D721Med (cell line): ENCODE results near the gene SLC6A1.

Source experiments
- DNase-seq: peaks from one replicate; pipeline ENCODE4 v3.0.0; 2011; ENCODE audit warnings: low spot score; ENCODE audit not compliant: insufficient read length
- FAIRE-seq: peaks from 2 replicates; lab custom pipeline; 2011; peaks lifted over from hg19 to GRCh38; lab: Jason Lieb, UNC
- CTCF ChIP-seq: IDR thresholded peaks from 2 replicates; pipeline ENCODE4 v1.5.1; 2012; ENCODE audit warnings: mild to moderate bottlenecking, control low read depth; ENCODE audit not compliant: insufficient read depth; ENCODE audit errors: missing control alignments

SLC6A1 gene

GRCh38 chr3:11014752-11015151, 22.2 kb downstream of the SLC6A1 start:
- no peak for TF ChIP-seq CTCF
- FAIRE-seq: no peak
- no peak for DNase-seq

GRCh38 chr3:11015369-11015768, 22.8 kb downstream of the SLC6A1 start:
- DNase-seq (no peak), FAIRE-seq (no peak)
- TF ChIP-seq CTCF: no peak

- FAIRE-seq: no peak
- no peak for DNase-seq
- TF ChIP-seq CTCF: no peak
Observed at GRCh38 chr3:11016727-11017126, 24.2 kb downstream of the SLC6A1 start.

- DNase-seq (no peak), FAIRE-seq (no peak)
- no peak for TF ChIP-seq CTCF
Observed at GRCh38 chr3:11019116-11019819, 26.7 kb downstream of the SLC6A1 start.

- DNase-seq (no peak), FAIRE-seq (no peak)
- TF ChIP-seq CTCF: no peak
Observed at GRCh38 chr3:11020764-11021163, 28.2 kb downstream of the SLC6A1 start.

GRCh38 chr3:11021611-11022011, 29.1 kb downstream of the SLC6A1 start:
- DNase-seq (no peak), FAIRE-seq (no peak)
- no peak for TF ChIP-seq CTCF

GRCh38 chr3:11022115-11022514, 29.6 kb downstream of the SLC6A1 start:
- DNase-seq (no peak), FAIRE-seq (no peak)
- no peak for TF ChIP-seq CTCF
